Nephron progenitor cell (in vitro differentiated cells): ENCODE data around the gene ALPG.

Experiments
- DNase-seq: peaks from one replicate; pipeline ENCODE4 v3.0.0; 2021
- H3K27ac Mint-ChIP-seq: 2 replicates; pipeline ENCODE4 v1.8.0; 2021; ENCODE audit warnings: mild to moderate bottlenecking, moderate library complexity, mixed read lengths
- H3K27me3 Mint-ChIP-seq: 2 replicates; pipeline ENCODE4 v1.8.0; 2021; ENCODE audit warnings: mild to moderate bottlenecking, low read depth, mixed read lengths; ENCODE audit not compliant: poor library complexity
- H3K36me3 Mint-ChIP-seq: 2 replicates; pipeline ENCODE4 v1.8.0; 2021; ENCODE audit warnings: low read depth, mixed read lengths
- H3K4me1 Mint-ChIP-seq: 2 replicates; pipeline ENCODE4 v1.8.0; 2021; ENCODE audit warnings: mixed read lengths
- H3K4me3 Mint-ChIP-seq: 2 replicates; pipeline ENCODE4 v1.8.0; 2021; ENCODE audit warnings: mild to moderate bottlenecking, moderate library complexity, mixed read lengths
- H3K9me3 Mint-ChIP-seq: 2 replicates; pipeline ENCODE4 v1.8.0; 2021; ENCODE audit warnings: mild to moderate bottlenecking, moderate library complexity, mixed read lengths
- CTCF ChIP-seq: fragments of 200-600 bp; sonication (generic); IDR thresholded peaks from 2 replicates; pipeline ENCODE4 v1.5.0; 2021; ENCODE audit warnings: antibody characterized with exemption

ALPG gene

GRCh38 chr2:232457121-232458011 is 50.7 kb downstream of the ALPG start:
- H3K9me3 Mint-ChIP-seq, result no peaks in the 10 kb centered on the region
- DNase-seq, result no peak
- no peak overlapping the region for H3K27ac Mint-ChIP-seq
- no peak for TF ChIP-seq CTCF
- peaks cover 14% of the 10 kb centered on the region for H3K4me1 Mint-ChIP-seq
- H3K4me3 Mint-ChIP-seq, result no peak overlapping the region
- peaks cover 34% of the 10 kb centered on the region for H3K27me3 Mint-ChIP-seq
- H3K36me3 Mint-ChIP-seq, result no peaks in the 10 kb centered on the region

GRCh38 chr2:232458051-232458660 is 51.5 kb downstream of the ALPG start:
- Mint-ChIP-seq H3K4me1 (peaks cover 12% of the 10 kb centered on the region), H3K9me3 (no peaks in the 10 kb centered on the region), H3K27me3 (peaks cover 42% of the 10 kb centered on the region), H3K36me3 (no peaks in the 10 kb centered on the region), H3K27ac (no peak overlapping the region), H3K4me3 (no peak overlapping the region)
- DNase-seq, result no peak
- TF ChIP-seq CTCF, result no peak

GRCh38 chr2:232458661-232459418 is 52.2 kb downstream of the ALPG start:
- DNase-seq, result no peak
- H3K27ac Mint-ChIP-seq, result no peak overlapping the region
- H3K27me3 Mint-ChIP-seq, result peaks cover 48% of the 10 kb centered on the region
- TF ChIP-seq CTCF, result no peak
- H3K4me1 Mint-ChIP-seq, result peaks cover 5% of the 10 kb centered on the region
- H3K4me3 Mint-ChIP-seq, result no peak overlapping the region
- no peaks in the 10 kb centered on the region for H3K9me3 Mint-ChIP-seq
- no peaks in the 10 kb centered on the region for H3K36me3 Mint-ChIP-seq

GRCh38 chr2:232459419-232460035 is 52.9 kb downstream of the ALPG start:
- H3K4me1 Mint-ChIP-seq, result peaks cover 5% of the 10 kb centered on the region
- H3K27me3 Mint-ChIP-seq, result peaks cover 46% of the 10 kb centered on the region
- no peak overlapping the region for H3K27ac Mint-ChIP-seq
- H3K9me3 Mint-ChIP-seq, result no peaks in the 10 kb centered on the region
- no peaks in the 10 kb centered on the region for H3K36me3 Mint-ChIP-seq
- DNase-seq, result no peak
- no peak overlapping the region for H3K4me3 Mint-ChIP-seq
- TF ChIP-seq CTCF, result no peak

- no peak for TF ChIP-seq CTCF
Observed at GRCh38 chr2:232460171-232460570, 53.5 kb downstream of the ALPG start.

More at GRCh38 chr2:232460171-232460570, 53.5 kb downstream of the ALPG start:
- H3K27ac Mint-ChIP-seq, result no peak overlapping the region
- no peaks in the 10 kb centered on the region for H3K36me3 Mint-ChIP-seq
- no peak for DNase-seq
- peaks cover 44% of the 10 kb centered on the region for H3K27me3 Mint-ChIP-seq
- H3K9me3 Mint-ChIP-seq, result no peaks in the 10 kb centered on the region
- H3K4me3 Mint-ChIP-seq, result no peak overlapping the region
- H3K4me1 Mint-ChIP-seq, result peaks cover 5% of the 10 kb centered on the region
